BJ (cell line): Measurements from ENCODE around the gene IPCEF1. TPM values are rescaled to one million over a fixed set of nuclear protein-coding genes. Genes with fewer than 3 reads are reported as not detected.

Experiments used
- CTCF ChIA-PET: fragments of 350-600 bp; formaldehyde crosslinking; extraction: SDS; loops from one replicate; lab custom pipeline; 2021; ENCODE audit warnings: antibody characterized with exemption, inconsistent platforms; lab: Yijun Ruan, JAX
- POLR2A ChIA-PET: fragments of 300-600 bp; sonication (Branson Sonifier 250); formaldehyde crosslinking; extraction: SDS; loops from one replicate; lab custom pipeline; 2021; ENCODE audit warnings: antibody characterized with exemption; lab: Charles Lee
- DNase-seq: peaks from one replicate; pipeline ENCODE4 v3.0.0-alpha.2; 2011; ENCODE audit warnings: low read depth
- H3K27me3 ChIP-seq: 2 replicates; pipeline ENCODE4 v1.6.0; 2011; ENCODE audit warnings: low read length; ENCODE audit not compliant: control insufficient read depth, insufficient read depth
- H3K36me3 ChIP-seq: 2 replicates; pipeline ENCODE4 v1.5.1; 2011; ENCODE audit warnings: low read length; ENCODE audit not compliant: control insufficient read depth, insufficient read depth
- H3K4me3 ChIP-seq: 2 replicates; pipeline ENCODE4 v1.5.1; 2011; ENCODE audit warnings: low read depth, mild to moderate bottlenecking, control low read depth, low read length
- polyA plus RNA-seq: library from polyadenylated mRNA; depleted of rRNA; stranded (reverse); fragments of >200 nt; gene quantifications from 2 replicates; pipeline ENCODE4 v1.2.3, GENCODE V29; 2011
- TF ChIP-seq, protein P1 (sequence below): IDR thresholded peaks from 2 replicates; pipeline ENCODE4 v1.5.1; 2011; ENCODE audit warnings: low read depth, mild to moderate bottlenecking, control low read depth, inconsistent platforms, low read length, moderate library complexity; ENCODE audit not compliant: insufficient read depth

The IPCEF1 gene
- polyA plus RNA-seq, 1 experiment: 0.02 TPM

DNA sequence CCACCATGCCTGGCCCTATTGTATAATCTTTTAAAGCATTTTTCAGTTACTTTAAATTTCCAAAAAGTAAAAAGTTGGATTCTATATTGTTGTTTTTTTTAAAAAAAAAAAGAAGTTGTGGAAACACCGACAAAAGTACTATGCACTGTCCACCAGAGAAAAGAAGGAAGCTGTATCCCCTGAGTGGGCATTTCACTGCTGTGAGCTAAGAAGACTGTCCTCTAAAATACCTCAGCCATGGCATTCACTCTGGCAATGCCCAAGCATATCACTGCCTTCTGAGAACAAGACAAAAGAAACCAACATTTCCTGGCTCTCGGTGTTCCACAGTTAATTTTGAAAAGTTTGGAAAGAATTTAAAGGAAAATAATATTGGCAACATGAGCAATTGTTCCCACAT lies 117.8 kb downstream of the IPCEF1 start:
- ChIA-PET POLR2A (no interaction called here), CTCF (interaction anchor here (1.1 kb wide), 1 partner anchor 39 kb away, joined by 4 read pairs; no protein-coding TSS in a partner anchor)
- H3K27me3 ChIP-seq: no peaks in the 10 kb centered on the region
- TF ChIP-seq, protein P1, sequence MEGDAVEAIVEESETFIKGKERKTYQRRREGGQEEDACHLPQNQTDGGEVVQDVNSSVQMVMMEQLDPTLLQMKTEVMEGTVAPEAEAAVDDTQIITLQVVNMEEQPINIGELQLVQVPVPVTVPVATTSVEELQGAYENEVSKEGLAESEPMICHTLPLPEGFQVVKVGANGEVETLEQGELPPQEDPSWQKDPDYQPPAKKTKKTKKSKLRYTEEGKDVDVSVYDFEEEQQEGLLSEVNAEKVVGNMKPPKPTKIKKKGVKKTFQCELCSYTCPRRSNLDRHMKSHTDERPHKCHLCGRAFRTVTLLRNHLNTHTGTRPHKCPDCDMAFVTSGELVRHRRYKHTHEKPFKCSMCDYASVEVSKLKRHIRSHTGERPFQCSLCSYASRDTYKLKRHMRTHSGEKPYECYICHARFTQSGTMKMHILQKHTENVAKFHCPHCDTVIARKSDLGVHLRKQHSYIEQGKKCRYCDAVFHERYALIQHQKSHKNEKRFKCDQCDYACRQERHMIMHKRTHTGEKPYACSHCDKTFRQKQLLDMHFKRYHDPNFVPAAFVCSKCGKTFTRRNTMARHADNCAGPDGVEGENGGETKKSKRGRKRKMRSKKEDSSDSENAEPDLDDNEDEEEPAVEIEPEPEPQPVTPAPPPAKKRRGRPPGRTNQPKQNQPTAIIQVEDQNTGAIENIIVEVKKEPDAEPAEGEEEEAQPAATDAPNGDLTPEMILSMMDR: no peak
- H3K4me3 ChIP-seq: no peak overlapping the region
- DNase-seq: no peak
- H3K36me3 ChIP-seq: no peaks in the 10 kb centered on the region

GRCh38 chr6:154236646-154237301 lies 119.8 kb downstream of the IPCEF1 start:
- TF ChIP-seq, protein P1: no peak
- no peak for DNase-seq
- POLR2A ChIA-PET: no interaction called here
- Histone ChIP-seq H3K27me3 (no peaks in the 10 kb centered on the region), H3K4me3 (no peak overlapping the region), H3K36me3 (no peaks in the 10 kb centered on the region)
- CTCF ChIA-PET: no interaction called here

DNA sequence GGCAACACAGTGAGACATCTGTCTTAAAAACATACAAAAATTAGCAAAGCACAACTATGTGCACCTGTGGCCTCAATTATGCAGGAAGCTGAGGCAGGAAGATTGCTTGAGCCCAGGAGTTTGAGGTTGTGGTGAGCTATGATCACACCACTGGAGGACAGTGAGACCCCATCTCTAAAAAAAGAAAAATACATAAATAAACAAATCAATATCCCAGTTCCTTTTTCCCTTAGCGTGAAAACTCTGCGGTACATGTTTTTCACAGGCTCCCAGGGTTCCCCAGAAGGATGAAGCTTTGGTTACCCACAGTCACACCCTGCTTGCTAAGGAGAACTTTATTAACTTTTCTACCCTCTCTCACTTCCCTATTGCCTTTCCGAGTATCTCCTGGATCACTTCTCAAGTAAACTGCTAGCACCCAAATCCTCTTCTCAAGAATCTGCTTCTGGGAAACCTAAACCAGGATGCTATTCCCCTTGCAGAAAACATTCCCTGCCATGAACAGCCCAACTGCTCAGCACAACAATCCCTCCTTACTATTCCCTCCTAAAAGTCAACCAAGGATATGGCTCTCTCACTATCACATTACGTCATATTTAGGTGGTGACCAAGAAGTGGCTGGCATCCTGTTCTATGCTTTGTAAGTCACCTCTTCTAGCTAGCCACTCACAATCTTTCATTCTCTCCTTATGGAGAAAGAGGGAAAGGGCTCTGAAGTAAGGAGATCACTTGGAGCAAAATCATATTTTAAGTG lies 122.4 kb downstream of the IPCEF1 start:
- TF ChIP-seq, protein P1: no peak
- no peaks in the 10 kb centered on the region for H3K36me3 ChIP-seq
- H3K27me3 ChIP-seq: no peaks in the 10 kb centered on the region
- ChIA-PET POLR2A (no interaction called here), CTCF (interaction anchor here (0.8 kb wide), 1 partner anchor 27 kb away, joined by 3 read pairs; no protein-coding TSS in a partner anchor)
- H3K4me3 ChIP-seq: no peak overlapping the region
- DNase-seq: no peak

DNA sequence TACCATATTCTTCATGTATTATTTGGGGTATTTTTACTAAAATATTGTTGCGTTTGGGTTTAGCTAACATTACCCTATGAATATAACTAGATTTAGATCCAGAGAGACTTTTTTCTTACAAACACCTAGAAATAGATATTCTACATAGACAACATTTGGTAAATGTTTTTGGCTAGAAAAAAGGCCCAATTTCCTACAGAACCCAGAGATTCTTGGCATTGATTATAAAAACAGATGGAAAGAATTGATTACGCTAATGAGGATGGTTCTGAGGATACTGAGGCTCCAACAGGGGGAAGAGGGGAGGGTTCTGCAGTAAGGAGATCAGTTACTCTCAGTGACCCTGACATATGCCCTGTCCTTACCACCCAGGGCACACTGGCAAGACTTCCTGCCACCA lies 123.2 kb downstream of the IPCEF1 start:
- TF ChIP-seq, protein P1: no peak
- H3K4me3 ChIP-seq: no peak overlapping the region
- no peaks in the 10 kb centered on the region for H3K36me3 ChIP-seq
- DNase-seq: no peak
- ChIA-PET CTCF (no interaction called here), POLR2A (no interaction called here)
- H3K27me3 ChIP-seq: no peaks in the 10 kb centered on the region
